Uterus (tissue), 2 donors: ENCODE measurements around the gene LASP1NB.
"Not testable (repeated sequence)": the region's sequence is repeated elsewhere in the genome, so short reads cannot be mapped to it uniquely, and the experiment has no call there.

Source experiments
- POLR2A ChIP-seq, 2 donors: fragments of 450-650 bp; IDR thresholded peaks; one replicate each; pipeline ENCODE4 v1.6.1; 2016; ENCODE audit warnings: antibody characterized with exemption in 2 of 2, mild to moderate bottlenecking in 1 of 2, moderate library complexity in 1 of 2
- TF ChIP-seq, protein P1 (sequence below), 4 experiments: fragments of 200-600 bp in 2 of 4; fragments of 450-650 bp in 2 of 4; sonication (generic) in 2 of 4; IDR thresholded peaks; one replicate each; pipeline ENCODE4 v1.5.1; 2016 to 2019; ENCODE audit warnings: antibody characterized with exemption in 4 of 4, mild to moderate bottlenecking in 2 of 4, moderate library complexity in 1 of 4

DNA sequence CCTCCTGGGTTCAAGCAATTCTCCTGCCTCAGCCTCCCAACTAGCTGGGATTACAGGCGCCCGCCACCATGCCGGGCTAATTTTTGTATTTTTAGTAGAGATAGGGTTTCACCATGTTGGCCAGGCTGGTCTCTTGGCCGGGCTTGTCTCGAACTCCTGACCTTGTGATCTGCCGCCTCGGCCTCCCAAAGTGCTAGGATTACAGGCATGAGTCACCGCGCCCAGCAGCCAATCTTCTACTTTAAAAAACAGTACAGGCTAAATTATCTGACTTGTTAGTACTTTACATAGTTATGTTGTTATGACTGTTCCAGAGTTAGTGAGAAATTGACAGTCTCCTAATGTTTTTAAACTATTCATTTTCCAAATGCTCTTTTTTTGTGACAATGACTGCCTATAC is 8.5 kb downstream of the LASP1NB start:
- TF ChIP-seq, protein P1, sequence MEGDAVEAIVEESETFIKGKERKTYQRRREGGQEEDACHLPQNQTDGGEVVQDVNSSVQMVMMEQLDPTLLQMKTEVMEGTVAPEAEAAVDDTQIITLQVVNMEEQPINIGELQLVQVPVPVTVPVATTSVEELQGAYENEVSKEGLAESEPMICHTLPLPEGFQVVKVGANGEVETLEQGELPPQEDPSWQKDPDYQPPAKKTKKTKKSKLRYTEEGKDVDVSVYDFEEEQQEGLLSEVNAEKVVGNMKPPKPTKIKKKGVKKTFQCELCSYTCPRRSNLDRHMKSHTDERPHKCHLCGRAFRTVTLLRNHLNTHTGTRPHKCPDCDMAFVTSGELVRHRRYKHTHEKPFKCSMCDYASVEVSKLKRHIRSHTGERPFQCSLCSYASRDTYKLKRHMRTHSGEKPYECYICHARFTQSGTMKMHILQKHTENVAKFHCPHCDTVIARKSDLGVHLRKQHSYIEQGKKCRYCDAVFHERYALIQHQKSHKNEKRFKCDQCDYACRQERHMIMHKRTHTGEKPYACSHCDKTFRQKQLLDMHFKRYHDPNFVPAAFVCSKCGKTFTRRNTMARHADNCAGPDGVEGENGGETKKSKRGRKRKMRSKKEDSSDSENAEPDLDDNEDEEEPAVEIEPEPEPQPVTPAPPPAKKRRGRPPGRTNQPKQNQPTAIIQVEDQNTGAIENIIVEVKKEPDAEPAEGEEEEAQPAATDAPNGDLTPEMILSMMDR (IDR thresholded peaks at IDR 0.05), result not testable (repeated sequence)
- not testable (repeated sequence) for TF ChIP-seq POLR2A (IDR thresholded peaks at IDR 0.05)
